GM18498 (cell line): Measurements from ENCODE around the gene PALLD.

Source experiments
- ATAC-seq: cut with Tn5 transposase; IDR thresholded peaks from one replicate; pipeline ENCODE4 v1.9.1; 2021; ENCODE audit warnings: mild to moderate bottlenecking, moderate library complexity; ENCODE audit not compliant: unreplicated experiment

PALLD gene

DNA sequence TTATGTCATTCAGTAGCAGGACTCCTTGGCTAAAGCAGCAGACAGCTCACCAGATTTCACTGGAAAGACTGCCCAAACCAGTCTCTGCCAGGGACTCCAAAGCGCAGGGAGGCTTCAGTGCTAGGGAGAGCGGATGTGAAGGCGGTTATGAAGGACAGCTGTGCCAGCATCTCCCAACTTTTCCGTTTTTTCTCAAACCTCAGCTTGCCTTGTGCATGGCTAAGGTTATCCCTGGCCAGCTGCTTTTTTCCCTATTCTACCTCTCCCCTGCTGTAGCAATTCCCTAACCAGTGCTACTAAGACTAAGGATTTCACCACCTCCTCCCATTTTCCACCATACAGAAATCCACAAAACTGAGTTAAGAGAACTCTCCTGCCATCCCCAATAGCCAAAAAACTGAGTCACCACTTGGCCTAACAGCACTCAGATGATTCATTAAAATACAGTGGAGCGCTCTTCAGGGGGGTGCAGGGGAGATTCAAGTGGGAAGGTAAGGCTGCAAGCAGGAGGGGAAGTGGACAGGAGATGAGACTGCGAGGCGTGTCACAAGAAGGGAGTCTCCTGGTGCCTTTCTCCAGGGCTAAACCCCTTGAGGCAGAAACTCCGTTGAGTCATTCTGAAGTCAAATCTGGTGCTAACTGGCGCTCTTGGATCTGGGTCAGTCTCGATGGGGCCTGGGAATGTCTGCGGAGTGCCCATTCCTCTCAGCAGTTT, 90.7 kb downstream of the PALLD start:
- no peak for ATAC-seq

DNA sequence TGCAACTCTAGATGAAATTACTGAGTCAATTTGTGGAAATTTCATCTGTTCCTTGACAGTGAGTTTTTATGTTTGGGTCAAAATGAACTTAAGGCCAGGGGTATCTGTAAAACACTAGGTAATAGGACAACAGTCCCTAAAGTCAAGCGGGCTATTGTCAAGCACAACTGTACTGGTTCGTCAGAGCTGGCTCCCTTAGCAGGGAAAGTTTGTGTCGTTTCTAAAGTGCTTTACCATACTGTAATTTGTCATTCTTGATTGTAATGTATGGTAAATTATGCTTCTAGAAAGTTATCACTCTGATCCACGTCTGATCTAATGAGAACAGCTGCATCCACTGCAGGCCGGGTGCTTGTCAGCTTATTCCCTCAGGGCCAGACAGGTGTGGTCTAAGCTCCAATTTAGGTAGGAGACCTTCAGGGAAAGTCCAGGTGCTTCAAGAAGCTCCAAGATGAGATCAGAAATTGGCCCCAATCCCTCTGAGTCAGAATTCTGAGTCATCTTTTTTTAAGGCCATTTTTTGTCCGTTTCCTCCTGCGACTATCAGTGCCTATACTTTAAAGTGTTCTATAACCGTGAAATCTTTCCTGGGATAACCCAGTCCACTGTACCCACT, 92.2 kb downstream of the PALLD start:
- ATAC-seq: no peak

DNA sequence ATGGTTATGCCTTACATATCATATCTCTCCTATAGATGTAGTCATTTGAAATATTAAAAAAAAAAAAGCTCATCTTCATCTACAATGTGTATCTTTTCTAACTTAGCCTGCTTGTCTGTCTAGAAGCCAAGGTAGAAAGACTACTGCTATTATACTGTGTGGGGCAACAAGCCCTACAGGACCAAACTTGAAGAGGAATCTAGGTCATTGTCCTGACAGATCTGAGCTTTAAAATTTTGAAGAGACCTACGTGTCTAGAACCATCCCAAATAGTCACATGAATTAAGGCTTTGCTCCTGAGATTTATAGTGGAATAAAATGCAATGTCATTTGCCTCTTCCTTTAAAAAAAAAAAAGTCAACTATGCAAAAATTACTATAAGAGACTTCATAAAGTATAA, 95.8 kb downstream of the PALLD start:
- ATAC-seq: no peak

DNA sequence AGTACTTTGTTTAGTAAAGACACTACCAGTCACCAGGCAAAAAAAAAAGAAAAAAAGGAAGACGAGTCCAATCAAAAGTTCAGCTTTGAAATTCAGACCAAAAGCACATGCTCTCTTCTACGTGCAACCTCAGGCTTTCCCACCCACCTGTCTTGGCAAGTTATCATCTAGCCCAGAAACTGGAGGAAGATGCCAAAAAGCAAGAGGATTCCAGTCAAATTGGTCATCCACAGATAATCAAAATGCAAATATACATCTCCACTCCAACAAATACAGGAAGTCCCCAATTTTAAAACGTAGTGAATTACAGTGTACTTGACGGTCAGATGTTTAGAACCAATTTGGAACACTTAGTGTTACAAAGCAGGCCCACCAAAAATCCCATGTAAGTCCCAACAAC, 96.5 kb downstream of the PALLD start:
- ATAC-seq: no peak

DNA sequence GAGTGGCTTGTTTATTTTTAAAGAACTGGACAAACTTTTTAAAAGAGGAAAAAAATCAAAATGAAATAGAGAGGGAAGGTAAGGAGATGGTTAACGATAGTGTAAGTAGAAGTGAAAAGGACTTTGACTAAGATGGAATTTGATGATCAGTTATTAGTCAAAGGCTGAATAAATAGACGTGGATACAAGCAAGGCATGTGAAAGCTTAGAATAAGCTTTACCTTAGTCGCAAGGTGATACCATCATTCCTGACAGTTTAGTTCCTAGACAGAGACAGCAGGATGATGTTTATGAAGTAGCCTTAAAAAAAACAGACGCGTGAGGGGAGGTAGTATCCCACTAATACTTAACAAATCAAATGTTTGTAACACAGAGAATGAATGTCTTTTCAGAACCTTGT, 97.3 kb downstream of the PALLD start:
- ATAC-seq: no peak

DNA sequence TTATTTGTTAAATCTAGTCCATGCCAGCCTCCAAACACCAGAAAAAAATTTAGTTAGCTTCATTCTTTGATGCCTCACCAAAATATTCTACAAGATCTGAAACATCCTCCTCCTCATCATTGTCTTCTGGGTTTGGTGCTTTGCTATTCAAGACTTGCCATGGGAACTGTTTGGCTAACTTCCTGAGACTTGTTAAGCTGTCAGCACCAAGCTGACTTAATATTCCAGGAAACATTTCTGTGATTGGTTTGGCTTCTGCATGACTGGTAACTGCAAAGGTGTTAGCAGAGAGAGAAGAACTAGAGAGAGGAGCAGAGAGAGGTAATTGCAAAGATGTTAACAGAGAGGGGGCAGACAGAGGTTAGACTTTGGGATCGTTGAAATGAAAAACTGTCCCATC, 101.3 kb downstream of the PALLD start:
- no peak for ATAC-seq

DNA sequence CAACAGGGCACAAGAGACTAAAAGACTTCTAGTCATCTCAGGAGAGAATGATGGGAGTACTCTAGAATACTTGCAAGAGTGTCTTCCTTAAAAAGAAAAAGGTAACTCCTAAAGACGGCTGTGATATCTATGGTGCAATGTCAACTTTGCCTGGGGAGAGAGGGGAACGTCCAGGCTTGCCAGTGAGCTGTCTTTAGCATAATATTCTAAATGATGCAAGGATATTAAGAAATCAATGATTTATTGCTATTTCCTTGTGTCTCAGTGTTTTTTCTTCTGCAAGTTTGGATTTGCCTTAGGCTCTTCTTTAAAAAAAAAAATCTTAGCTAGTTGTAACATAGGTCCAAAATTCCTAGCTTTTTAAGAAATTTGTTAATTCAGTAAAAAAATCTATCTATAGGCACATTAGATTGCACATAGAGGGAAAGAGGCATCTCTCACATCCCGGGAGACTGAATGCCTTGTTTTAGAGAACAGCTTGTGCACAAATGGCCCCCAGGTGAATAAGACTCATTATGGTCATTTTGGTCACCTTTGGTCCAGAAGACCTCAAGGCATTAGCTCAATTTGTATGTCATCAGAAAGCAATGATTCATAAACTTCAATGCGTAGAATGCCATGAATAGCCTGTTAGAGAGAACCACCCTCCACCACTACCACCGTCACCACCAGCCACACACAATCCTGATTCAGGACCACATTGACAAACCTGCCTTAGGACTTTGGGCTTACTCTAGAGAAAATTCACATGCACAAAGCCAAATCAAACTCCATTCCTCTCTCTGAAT, 104.1 kb downstream of the PALLD start:
- no peak for ATAC-seq

DNA sequence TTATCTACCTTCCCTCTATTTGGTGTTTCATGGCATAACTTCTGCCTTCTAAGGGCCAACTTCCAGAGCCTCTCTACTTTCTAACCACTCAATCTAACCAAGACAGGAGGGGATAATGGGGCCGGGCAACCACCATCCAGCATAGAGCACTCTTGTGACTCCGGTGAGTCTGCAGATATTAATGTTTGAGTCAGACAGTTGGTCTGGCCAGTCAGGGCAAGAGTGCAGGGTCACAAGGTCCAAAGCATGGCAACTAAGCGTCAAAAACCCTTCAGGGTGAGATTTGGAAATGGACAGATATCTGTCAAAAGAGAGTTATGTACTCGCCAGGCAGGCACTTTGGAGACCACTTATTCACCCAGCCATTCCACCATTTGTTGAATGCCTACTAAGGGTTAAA, 105.0 kb downstream of the PALLD start:
- ATAC-seq: no peak

DNA sequence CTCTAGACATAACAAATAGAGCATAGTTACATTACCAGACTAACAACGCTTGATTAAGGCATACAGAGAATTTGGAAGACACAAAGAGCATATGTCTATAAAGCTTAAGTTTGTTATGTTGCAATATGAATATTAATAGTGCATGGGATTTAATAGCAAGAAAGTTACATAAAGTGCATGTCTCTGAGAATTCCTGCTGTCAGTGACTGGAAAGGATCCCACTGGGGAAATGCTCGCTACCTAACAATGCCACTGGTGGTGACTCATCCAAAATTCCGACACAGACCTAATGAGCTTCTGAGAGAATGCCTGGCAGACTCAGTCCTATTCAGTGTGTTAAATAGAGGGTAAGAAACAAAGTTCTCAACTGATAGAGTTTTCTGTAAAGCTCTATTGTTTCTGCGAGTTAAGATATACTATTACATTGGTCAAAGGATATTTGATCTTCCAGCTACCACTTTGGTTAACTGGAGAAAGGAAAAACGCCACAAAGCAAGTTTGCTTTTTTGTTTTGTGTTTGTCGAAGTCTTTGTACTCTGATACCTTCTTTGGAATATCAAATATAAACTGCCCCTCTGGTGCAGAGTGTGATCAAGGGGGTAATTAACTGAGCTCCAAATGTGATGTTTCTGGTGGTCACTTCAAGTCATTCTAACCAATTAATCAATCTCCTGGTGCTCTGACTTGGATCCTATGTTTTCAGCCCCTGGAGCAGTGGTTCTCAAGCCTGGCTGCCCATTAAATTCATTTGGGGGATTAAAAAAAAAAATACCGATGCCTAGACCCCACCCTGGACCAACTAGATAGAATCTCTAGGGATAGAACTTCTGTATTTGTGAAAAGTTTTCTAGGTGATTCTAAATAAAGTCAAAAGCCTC, 107.9 kb downstream of the PALLD start:
- no peak for ATAC-seq

DNA sequence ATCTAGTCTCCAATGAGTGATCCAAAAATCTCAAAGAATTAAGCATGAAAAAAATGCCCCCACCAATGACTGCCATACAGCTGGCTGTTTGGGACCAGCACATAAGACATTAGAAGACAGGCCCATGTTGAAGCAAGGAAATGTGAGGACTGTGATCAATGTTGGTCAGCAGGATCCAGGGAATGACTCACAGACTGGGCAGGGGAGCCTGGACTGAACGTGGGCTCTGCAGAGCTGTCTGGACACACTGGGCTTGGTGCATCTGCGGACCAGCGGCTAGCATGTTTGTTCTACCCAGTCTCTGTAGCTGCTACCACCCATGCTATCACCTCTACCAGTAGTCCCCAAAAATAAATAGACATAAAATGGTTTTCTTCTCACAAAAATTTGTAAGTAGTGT, 108.6 kb downstream of the PALLD start:
- ATAC-seq: no peak

DNA sequence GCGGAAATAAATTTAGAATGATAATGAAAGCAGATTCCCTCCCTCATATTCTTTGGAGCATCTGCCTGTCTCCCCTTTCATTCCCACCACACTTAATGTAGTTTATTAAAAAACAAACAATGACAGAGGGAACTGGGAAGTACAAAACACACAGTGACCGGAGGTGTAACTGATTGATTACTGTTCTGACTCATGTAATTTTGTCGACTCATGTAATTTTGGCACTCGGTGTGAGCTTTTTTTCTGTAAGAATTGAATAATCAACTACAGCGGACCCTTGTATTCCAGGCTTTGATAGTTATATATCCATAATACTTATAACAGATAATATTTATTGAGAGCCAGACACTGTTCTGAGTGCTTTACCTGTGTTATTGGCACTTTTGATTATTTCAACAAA, 110.4 kb downstream of the PALLD start:
- ATAC-seq: no peak

DNA sequence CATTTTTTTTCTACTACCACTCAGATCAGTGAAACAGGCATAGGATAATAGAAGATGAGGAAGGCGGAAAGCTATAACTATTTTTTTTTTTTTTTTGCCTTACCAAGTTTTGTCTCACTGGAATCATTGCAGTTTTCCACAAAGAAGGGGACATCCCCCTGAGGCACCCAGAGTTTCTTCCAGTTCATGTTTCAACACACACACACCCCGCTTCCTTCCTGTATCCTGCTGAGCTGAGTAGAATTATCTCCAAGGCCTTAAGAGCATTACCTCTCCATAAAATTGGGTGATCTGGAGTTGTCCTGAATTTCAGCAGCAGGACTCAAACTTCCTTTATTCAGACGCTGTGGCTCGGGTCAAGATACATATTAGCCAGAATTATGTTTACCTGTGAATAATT, 111.9 kb downstream of the PALLD start:
- no peak for ATAC-seq

DNA sequence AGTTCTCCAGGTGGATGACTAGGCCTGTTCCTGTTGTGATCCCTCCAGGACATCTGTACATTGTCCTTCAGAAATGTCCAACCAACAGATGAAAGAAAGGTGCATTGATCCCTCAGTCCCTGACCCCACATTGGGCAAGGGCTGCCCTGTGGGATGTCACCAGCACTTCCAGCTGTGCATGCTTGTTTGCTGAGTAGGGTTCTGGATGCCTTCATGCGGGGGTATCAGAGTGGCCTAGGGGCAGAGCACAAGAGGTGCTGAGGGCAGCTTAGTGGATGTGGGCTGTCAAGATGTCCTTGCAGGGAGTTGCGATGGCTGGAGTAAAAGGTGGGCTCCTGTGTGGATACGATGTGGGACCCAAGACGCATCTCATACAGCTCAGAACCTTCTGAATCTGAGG, 112.5 kb downstream of the PALLD start:
- ATAC-seq: no peak

DNA sequence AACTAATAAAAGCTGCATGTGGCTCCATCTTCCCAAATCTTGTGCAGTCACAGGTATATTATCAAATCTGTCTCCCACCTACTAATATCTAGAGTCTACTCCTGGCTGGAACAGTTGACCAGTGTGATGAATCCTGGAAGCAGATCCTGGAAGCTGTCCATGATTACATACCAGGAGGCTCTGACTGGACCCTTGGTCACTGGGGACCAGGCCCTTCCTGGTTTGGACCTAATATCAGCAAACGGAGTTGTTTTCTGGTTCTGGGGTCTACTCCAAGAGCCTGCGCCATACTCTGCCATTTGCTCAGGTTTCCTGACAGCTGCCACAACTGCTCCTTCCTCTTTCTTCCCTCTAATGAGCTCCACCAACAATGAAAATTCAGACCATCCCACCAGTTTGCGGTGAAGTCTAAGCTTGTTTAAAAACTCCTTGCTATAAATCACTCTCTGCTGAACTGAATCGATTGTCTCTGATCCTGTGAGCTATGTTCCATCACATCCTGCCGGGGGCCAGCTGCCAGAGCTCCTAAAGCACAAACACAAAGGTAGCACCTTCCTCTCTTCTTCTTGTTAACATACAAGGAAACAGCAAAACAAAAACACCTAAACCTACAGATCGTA, 114.2 kb downstream of the PALLD start:
- ATAC-seq: no peak

DNA sequence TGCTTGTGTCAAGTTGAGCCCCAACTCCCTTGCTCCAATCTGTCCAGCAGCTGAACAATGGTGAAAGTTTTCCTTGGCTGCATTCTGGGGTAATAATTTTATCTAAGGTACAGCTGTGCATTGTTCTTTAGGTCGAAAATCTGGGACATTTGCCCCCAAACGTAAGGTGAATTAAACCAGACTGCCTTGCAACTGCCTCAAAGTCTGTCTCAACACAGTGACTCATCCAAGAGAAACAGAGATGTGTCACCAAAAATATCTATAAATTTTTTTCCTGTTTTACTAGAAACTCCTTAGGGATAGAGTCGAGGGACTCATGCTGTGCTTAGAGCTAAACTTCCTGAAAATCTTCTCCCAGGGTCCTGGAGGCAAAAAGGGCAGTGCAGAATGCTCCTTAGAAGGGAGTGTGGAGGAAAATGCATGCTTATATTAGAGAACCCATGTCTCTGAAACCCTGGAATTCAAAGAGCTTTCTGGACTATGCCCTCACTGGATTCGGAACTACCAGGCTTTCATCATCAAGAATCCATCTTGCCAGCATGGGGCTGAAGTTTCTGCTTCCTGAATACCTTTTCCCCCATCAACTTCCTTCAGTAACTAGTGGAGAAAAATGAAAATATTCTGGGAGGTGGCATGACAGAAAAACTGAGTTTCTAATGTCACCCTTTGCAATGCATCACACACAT, 115.7 kb downstream of the PALLD start:
- no peak for ATAC-seq

DNA sequence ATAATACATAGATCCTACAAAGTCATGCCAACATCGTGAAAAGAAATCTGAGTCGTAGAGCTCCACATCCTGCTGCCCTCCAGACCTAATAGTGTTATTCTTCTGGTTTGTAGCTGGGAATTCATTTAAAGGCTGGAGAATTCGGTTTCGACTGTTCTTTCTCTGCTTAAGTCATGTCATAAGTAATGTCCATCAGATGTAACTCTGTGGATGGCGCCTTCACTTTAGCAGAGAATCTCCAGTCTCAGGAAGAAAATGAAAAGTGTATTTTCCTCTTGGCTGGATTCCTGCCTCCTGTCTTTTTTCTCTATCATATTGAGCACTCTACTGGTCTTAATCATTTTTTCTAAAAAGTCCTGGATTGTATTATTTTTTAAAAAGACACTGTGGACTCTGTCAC, 117.0 kb downstream of the PALLD start:
- no peak for ATAC-seq

DNA sequence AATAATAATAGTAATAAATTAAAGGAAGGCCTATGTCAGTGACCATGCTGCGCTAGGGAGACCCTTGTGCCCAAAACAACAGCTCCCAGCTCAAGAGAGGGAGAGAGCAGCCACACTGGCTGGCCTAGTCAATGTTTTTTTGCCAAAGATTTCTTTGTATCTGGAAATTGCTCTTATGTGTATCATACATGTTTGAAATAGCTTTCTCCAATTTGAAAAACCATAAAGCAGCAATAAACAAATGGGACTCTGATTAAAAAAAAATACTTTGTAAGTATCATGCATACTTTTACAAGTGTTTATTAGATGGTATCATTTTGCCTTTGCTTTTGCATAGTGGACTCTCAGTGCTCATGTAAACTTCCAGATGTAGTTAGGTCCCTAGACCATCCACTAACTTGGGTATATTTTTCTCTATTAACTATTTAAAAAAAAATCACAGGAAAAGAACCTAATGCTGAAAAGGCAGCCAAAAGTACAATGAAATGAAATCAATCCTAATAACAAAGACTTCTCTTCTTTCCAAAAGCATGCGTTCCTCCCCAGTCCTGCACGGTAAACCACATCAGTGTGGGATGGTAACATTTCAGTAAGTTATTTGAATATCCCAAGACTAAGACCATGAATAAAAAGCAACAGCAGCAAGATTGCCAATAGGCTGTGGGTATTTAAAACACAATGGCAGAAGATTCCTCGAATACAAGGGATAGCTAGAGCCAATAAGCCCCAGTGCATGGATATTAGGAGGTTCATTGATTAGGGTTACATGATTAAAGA, 117.6 kb downstream of the PALLD start:
- no peak for ATAC-seq

DNA sequence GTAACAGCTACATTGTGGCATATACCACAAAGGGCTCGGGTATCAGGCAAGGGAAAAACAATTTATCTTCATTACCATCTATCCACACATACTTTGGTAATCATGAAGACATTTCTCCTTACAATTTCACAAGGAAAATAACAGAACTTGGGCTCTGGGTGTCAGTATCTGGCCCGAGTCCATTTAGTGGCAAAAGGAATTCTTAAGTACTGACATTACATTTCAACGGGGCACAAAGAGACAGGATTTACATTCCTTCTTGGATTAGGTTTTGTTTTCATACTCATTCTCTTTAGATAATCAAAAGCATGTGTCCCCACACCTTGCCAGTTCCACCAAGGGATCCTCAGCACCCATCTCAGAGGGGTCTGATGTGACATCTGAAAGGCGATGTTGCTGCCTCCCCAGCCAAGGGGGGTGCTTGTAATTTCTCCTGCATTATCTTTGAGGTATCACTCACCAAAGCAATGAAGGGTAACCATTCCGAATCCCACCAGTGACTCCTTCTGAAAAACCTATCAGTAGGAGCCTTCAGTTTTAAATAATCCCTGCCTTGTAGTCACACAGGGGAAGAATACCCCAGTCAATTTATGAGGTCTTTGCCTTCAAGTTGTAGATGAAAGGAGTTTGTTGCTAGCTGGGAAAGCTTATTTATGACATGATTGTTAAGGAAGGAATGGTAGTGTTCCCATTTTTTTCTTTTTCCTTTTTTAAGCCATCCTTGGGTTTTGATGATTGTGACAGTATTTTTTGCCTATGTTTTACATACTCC, 118.6 kb downstream of the PALLD start:
- no peak for ATAC-seq
